Measurements from ENCODE around the gene RAPH1. TPM values are rescaled to one million over a fixed set of nuclear protein-coding genes. Genes with fewer than 3 reads are reported as not detected.
A peak's percentile ranks its signal among the peaks of the same experiment; 100 is the strongest.

The RAPH1 gene
- total and polyA plus RNA-seq, 11 donors = 3.6 to 30.4 (median 16.2) TPM

GRCh38 chr2:203359450-203359849 is 175.7 kb downstream of the RAPH1 start:
- no peak for DNase-seq
- no peak overlapping the region for H3K4me3 ChIP-seq
- 89 to 98% (median 96%) methylated on average over 1 of the region's 1 CpG for WGBS, 4 donors
- H3K36me3 ChIP-seq = peaks cover 0 to 4% (median 0%) of the 10 kb centered on the region in 9 donors
- no peak for ATAC-seq
- H3K9me3 ChIP-seq = no peaks in the 10 kb centered on the region
- TF ChIP-seq CTCF (IDR thresholded peaks at IDR 0.05) (no peak), POLR2A (IDR thresholded peaks at IDR 0.05) (no peak)
- peaks cover 0 to 32% (median 15%) of the 10 kb centered on the region in 12 donors for H3K4me1 ChIP-seq
- no peak overlapping the region for H3K27ac ChIP-seq
- intact Hi-C loops (cut with DNase I) = no loop called here
- H3K27me3 ChIP-seq = no peaks in the 10 kb centered on the region

- TF ChIP-seq POLR2A (IDR thresholded peaks at IDR 0.05) (no peak), CTCF (IDR thresholded peaks at IDR 0.05) (no peak)
- Histone ChIP-seq H3K27me3 (no peaks in the 10 kb centered on the region), H3K27ac (no peak overlapping the region), H3K4me3 (no peak overlapping the region), H3K36me3 (peaks cover 0 to 11% (median 0%) of the 10 kb centered on the region in 9 donors), H3K9me3 (no peaks in the 10 kb centered on the region), H3K4me1 (peaks cover 0 to 17% (median 0%) of the 10 kb centered on the region in 12 donors)
- DNase-seq = no peak
- no peak for ATAC-seq
- intact Hi-C loops (cut with DNase I) = no loop called here
- WGBS, 4 donors = 54 to 64% (median 61%) methylated on average over 3 of the region's 3 CpGs
These were observed 180.1 kb downstream of the RAPH1 start for GRCh38 chr2:203354966-203355365.

- no peak for TF ChIP-seq POLR2A (IDR thresholded peaks at IDR 0.05)
- no peak for TF ChIP-seq CTCF (IDR thresholded peaks at IDR 0.05)
These were observed 182.4 kb downstream of the RAPH1 start for GRCh38 chr2:203352604-203353255.

GRCh38 chr2:203347375-203347774 is 187.7 kb downstream of the RAPH1 start:
- H3K4me1 ChIP-seq = peaks cover 0 to 21% (median 5%) of the 10 kb centered on the region in 12 donors
- ATAC-seq (peak in 3 of 4 donors; percentile 49 to 68 (median 50)), DNase-seq (no peak)
- H3K9me3 ChIP-seq = no peaks in the 10 kb centered on the region
- peaks cover 0 to 22% (median 3%) of the 10 kb centered on the region in 9 donors for H3K36me3 ChIP-seq
- no peak for TF ChIP-seq POLR2A (IDR thresholded peaks at IDR 0.05)
- no peak for TF ChIP-seq CTCF (IDR thresholded peaks at IDR 0.05)
- no peak overlapping the region for H3K4me3 ChIP-seq
- no peaks in the 10 kb centered on the region for H3K27me3 ChIP-seq
- intact Hi-C loops (cut with DNase I) = loop anchor here in 1 of 10 donors (10.0 kb wide), 1 partner anchor 57 kb away; no protein-coding TSS in a partner anchor
- 47 to 62% (median 54%) methylated on average over 4 of the region's 4 CpGs for WGBS, 4 donors
- peak overlapping the region in 6 of 12 donors; percentile 7 to 49 (median 35) for H3K27ac ChIP-seq

More at GRCh38 chr2:203352604-203353255, 182.4 kb downstream of the RAPH1 start:
- no peaks in the 10 kb centered on the region for H3K27me3 ChIP-seq
- no peaks in the 10 kb centered on the region for H3K9me3 ChIP-seq
- H3K4me3 ChIP-seq = no peak overlapping the region
- WGBS, 4 donors = 89 to 92% (median 90%) methylated on average over 5 of the region's 5 CpGs
- ATAC-seq (peak in 1 of 4 donors; percentile 36), DNase-seq (no peak)
- H3K36me3 ChIP-seq = peaks cover 0 to 17% (median 0%) of the 10 kb centered on the region in 9 donors
- no peak overlapping the region for H3K27ac ChIP-seq
- H3K4me1 ChIP-seq = peaks cover 0 to 25% (median 3%) of the 10 kb centered on the region in 12 donors
- intact Hi-C loops (cut with DNase I) = no loop called here
